Duodenal mucosa (tissue), 2 donors: Measurements from ENCODE around the gene LMNTD1.
"Not testable (repeated sequence)": the region's sequence is repeated elsewhere in the genome, so short reads cannot be mapped to it uniquely, and the experiment has no call there.

Experiments used
- H3K27ac ChIP-seq: one replicate; pipeline ENCODE4 v1.7.0; 2013; ENCODE audit warnings: low read depth, low read length
- H3K27me3 ChIP-seq, 2 donors: one replicate each; pipeline ENCODE4 v1.7.0; 2013; ENCODE audit warnings: low read length in 2 of 2, control low read depth in 1 of 2; ENCODE audit not compliant: insufficient read depth in 2 of 2, control insufficient read depth in 1 of 2
- H3K36me3 ChIP-seq, 2 donors: one replicate each; pipeline ENCODE4 v1.7.0; 2013; ENCODE audit warnings: low read length in 2 of 2, control low read depth in 1 of 2; ENCODE audit not compliant: insufficient read depth in 2 of 2, control insufficient read depth in 1 of 2
- H3K4me1 ChIP-seq, 2 donors: one replicate each; pipeline ENCODE4 v1.7.0; 2013; ENCODE audit warnings: low read length in 2 of 2, control low read depth in 1 of 2; ENCODE audit not compliant: insufficient read depth in 2 of 2, control insufficient read depth in 1 of 2
- H3K4me3 ChIP-seq, 2 donors: one replicate each; pipeline ENCODE4 v1.7.0; 2013; ENCODE audit warnings: low read length in 2 of 2, low read depth in 1 of 2
- H3K9ac ChIP-seq, 2 donors: one replicate each; pipeline ENCODE4 v1.7.0; 2013; ENCODE audit warnings: low read length in 2 of 2, low read depth in 1 of 2
- H3K9me3 ChIP-seq, 2 donors: one replicate each; pipeline ENCODE4 v1.7.0; 2013; ENCODE audit warnings: low read length in 2 of 2, control low read depth in 1 of 2; ENCODE audit not compliant: control insufficient read depth in 1 of 2

Gene LMNTD1, protein sequence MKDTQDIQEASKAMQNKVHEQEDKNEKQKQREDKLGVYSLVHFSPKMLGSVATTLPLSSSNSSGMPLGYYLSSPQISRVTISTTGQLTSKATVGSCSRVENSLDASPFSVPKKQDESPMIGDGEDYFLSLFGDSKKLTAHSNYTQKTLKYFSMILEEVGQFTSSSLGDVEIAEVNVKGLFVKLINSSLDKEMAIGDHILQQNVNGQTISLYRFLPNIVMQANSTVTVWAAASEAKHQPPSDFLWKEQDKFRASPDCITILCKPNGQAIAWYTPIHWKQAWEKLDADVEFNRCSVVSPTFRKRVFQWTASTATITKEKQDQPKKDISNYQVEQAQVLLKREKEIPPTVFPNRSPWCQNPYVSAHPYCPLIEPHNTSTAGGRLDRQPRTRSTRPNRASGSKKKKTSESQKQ

GRCh38 chr12:25553098-25553497 is at the start of gene LMNTD1:
Gene LMNTD1, minus strand, starts transcription at chr12:25553283. Its CDS starts 324 bp downstream, at chr12:25552959.
- Histone ChIP-seq H3K36me3 (no peaks in the 10 kb centered on the region), H3K4me3 (no peak within 1 kb of the TSS), H3K27ac (no peak within 1 kb of the TSS), H3K27me3 (no peaks in the 10 kb centered on the region), H3K9me3 (no peaks in the 10 kb centered on the region), H3K4me1 (no peaks in the 10 kb centered on the region), H3K9ac (no peak within 1 kb of the TSS)

GRCh38 chr12:25598956-25599355 is 45.9 kb upstream of the LMNTD1 start:
- Histone ChIP-seq H3K4me1 (no peaks in the 10 kb centered on the region), H3K9me3 (peaks cover 0 to 4% of the 10 kb centered on the region in 2 donors), H3K27ac (no peak overlapping the region), H3K4me3 (no peak overlapping the region), H3K27me3 (no peaks in the 10 kb centered on the region), H3K9ac (no peak overlapping the region), H3K36me3 (no peaks in the 10 kb centered on the region)

DNA sequence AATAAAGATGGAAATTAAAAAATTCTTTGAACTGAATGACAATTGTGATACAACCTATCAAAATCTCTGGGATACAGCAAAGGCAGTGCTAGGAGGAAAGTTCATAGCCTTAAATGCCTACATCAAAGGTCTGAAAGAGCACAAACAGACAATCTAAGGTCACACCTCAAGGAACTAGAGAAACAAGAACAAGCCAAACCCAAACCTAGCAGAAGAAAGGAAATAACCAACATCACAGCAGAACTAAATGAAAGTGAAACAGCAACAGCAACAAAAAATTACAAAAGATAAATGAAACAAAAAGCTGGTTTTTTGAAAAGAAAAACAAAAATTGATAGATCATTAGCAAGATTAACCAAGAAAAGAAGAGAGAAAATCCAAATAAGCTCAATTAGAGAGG is 42.4 kb upstream of the LMNTD1 start:
- not testable (repeated sequence) for H3K27me3 ChIP-seq, H3K27ac ChIP-seq, H3K9me3 ChIP-seq, H3K4me3 ChIP-seq, H3K4me1 ChIP-seq, H3K9ac ChIP-seq, H3K36me3 ChIP-seq

DNA sequence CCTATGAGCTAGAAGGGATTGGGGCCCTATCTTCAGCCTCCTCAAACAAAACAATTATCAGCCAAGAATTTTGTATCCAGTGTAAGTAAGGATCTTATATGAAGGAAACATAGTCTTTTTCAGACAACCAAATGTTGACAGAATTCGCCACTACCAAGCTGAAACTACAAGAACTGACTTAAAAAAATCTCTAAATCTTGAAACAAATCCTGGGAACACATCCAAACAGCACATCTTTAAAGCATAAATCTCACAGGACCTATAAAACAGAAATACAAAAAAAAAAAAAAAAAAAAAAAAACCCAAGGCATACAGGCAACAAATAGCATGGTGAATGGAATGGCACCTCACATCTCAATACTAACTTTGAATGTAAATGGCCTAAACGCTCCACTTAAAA is 41.3 kb upstream of the LMNTD1 start:
- Histone ChIP-seq H3K9ac (no peak overlapping the region), H3K27ac (no peak overlapping the region), H3K27me3 (no peaks in the 10 kb centered on the region), H3K9me3 (peaks cover 0 to 4% of the 10 kb centered on the region in 2 donors), H3K36me3 (no peaks in the 10 kb centered on the region), H3K4me1 (no peaks in the 10 kb centered on the region), H3K4me3 (no peak overlapping the region)

DNA sequence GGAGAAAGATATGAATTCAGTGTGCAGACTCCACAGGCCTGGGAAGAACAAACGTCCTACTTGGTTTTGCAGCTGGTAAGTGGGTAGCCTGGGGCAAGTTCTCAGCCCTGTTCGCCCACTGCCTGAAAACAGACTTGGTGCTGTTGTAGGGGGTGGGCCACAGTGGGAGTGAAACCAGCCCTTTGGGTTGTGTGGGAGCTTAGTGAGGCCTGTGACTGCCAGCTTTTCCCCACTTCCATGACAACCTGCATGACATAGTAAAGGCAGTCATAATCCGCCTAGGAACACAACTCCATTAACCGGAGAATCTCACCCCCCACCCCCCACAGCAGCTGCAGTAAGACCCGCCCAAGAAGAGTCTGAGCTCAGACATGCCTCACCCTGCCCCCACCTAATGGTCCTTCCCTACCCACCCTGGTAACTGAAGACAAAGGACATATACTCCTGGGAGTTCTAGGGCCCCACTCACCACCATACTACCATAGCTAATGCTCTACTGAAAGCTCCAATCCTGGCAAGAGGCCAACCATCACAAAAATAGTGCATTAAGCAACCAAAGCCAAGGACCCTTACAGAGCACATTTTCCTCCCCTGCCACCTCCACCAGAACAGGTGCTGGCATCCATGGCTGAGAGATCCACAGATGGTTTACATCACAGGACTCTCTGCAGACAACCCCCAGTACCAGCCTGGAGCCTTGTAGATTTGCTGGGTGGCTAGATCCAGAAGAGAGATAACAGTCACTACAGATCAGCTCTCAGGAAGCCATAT is 39.8 kb upstream of the LMNTD1 start:
- H3K9ac ChIP-seq, result no peak overlapping the region
- no peak overlapping the region for H3K4me3 ChIP-seq
- H3K27ac ChIP-seq, result no peak overlapping the region
- H3K36me3 ChIP-seq, result no peaks in the 10 kb centered on the region
- no peaks in the 10 kb centered on the region for H3K9me3 ChIP-seq
- H3K4me1 ChIP-seq, result no peaks in the 10 kb centered on the region
- no peaks in the 10 kb centered on the region for H3K27me3 ChIP-seq

GRCh38 chr12:25591144-25591543 is 38.1 kb upstream of the LMNTD1 start:
- Histone ChIP-seq H3K9me3 (no peaks in the 10 kb centered on the region), H3K36me3 (no peaks in the 10 kb centered on the region), H3K27ac (no peak overlapping the region), H3K4me3 (no peak overlapping the region), H3K9ac (no peak overlapping the region), H3K4me1 (no peaks in the 10 kb centered on the region), H3K27me3 (no peaks in the 10 kb centered on the region)

DNA sequence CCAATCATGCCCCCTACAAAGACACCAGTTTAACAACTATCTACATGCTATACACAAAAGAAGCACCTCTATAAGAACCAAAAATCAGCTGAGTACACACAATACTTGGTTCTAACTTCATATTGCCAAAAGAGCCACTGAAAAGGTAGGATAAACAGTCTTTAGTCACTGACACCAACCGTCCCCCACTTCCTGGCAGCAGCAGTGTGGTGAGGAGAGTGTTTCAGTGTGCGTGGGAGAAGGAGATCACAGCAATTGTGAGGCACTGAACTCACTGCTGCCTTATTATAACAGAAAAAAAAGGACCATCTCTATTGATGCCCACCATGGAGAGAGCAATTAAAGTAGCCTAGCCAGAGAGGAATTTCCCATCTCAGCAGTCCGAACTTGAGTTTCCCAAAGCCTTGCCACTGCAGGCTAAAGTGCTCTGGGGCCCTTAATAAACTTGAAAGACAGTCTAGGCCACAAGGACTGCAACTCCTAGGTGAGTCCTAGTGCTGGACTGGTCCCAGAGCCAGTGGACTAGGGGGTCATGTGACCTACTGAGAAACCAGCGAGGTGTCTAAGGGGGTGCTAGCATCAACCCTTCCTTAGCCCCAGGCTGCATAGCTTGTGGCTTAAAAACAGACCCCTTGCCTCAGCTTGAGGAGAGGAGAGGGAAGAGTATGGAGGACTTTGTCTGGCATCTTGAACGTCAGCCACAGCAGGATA is 37.1 kb upstream of the LMNTD1 start:
- no peak overlapping the region for H3K27ac ChIP-seq
- H3K9ac ChIP-seq, result no peak overlapping the region
- no peaks in the 10 kb centered on the region for H3K4me1 ChIP-seq
- H3K36me3 ChIP-seq, result no peaks in the 10 kb centered on the region
- no peaks in the 10 kb centered on the region for H3K9me3 ChIP-seq
- no peak overlapping the region for H3K4me3 ChIP-seq
- no peaks in the 10 kb centered on the region for H3K27me3 ChIP-seq

- Histone ChIP-seq H3K4me1 (no peaks in the 10 kb centered on the region), H3K9ac (no peak overlapping the region), H3K27ac (no peak overlapping the region), H3K9me3 (no peaks in the 10 kb centered on the region), H3K27me3 (no peaks in the 10 kb centered on the region), H3K4me3 (no peak overlapping the region), H3K36me3 (no peaks in the 10 kb centered on the region)
These were observed 34.3 kb upstream of the LMNTD1 start for GRCh38 chr12:25587346-25587745.

GRCh38 chr12:25585662-25586061 is 32.6 kb upstream of the LMNTD1 start:
- Histone ChIP-seq H3K27me3 (no peaks in the 10 kb centered on the region), H3K9ac (no peak overlapping the region), H3K36me3 (no peaks in the 10 kb centered on the region), H3K9me3 (no peaks in the 10 kb centered on the region), H3K4me1 (no peaks in the 10 kb centered on the region), H3K4me3 (no peak overlapping the region), H3K27ac (no peak overlapping the region)

GRCh38 chr12:25585021-25585523 is 32.0 kb upstream of the LMNTD1 start:
- Histone ChIP-seq H3K27me3 (no peaks in the 10 kb centered on the region), H3K27ac (no peak overlapping the region), H3K4me3 (no peak overlapping the region), H3K9ac (no peak overlapping the region), H3K36me3 (no peaks in the 10 kb centered on the region), H3K4me1 (no peaks in the 10 kb centered on the region), H3K9me3 (no peaks in the 10 kb centered on the region)
